DMS114 treated with DMSO at 0.1 percent for 48 hours (cell line): ENCODE measurements around the gene TM9SF1.

Source experiments
- DNase-seq: peaks from one replicate; lab custom pipeline; 2025; ENCODE audit not compliant: unreplicated experiment; lab: John Stamatoyannopoulos, UW

TM9SF1 gene

GRCh38 chr14:24198814-24199524 lies 3.7 kb upstream of the TM9SF1 start:
- DNase-seq, result no peak

DNA sequence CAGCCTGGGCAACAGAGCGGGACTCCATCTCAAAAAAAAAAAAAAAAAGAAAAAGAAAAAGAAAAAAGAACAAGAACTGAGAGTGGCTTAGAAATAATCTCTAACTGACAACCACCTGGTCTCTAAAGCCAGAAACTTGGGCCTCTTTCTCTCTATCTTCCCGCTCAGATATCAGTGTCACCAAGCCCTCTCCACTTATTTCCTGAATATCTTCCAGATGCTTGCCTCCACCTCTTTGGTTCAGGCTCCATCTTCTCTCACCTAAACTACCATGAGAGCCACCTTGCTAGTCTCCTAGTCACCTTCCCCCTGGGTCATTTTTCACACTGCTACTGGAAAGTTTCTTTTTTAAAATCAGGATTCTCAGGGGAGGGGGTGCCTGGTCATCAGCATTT lies 1.8 kb upstream of the TM9SF1 start:
- no peak for DNase-seq

GRCh38 chr14:24196071-24197055 lies 1.1 kb upstream of the TM9SF1 start:
- no peak for DNase-seq

DNA sequence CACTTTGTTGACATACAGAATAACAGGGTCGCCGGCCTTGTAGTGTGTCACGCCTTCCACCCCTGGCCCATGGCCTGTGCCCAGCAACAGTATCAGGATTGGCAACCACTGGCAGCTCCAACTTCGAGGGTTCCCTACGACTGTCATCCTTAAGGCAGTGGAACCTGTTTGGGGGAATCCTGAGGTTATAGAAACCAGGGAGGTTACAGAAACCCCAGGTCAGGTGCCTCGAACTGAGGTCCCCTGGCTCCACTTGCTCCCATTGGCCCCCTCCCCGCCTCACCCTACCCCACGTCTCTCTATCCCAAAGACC lies 412 bp downstream of the TM9SF1 start:
- no peak for DNase-seq

GRCh38 chr14:24194186-24194872 lies 912 bp downstream of the TM9SF1 start:
- DNase-seq, result no peak

DNA sequence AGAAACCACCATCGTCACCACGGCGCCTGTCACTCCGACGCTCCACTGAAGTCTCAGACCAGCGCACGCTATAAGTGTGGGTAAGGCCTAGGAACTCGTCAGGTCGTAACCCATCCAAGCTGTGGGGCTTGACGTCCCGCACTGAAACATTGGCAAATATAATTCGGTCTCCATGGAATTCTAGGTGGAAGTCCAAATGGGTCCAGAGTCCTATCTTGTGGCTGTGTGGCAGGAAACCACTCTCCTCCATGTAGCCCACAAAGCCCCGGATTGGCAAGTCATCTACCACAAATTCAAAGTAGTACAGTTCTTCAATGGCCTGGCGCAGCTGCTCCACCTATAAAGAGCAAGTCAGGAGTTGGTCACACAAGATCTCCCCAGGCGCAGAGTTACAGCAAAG lies 2.3 kb downstream of the TM9SF1 start:
- DNase-seq, result no peak

GRCh38 chr14:24190416-24190815 lies 4.8 kb downstream of the TM9SF1 start:
- no peak for DNase-seq

GRCh38 chr14:24189460-24189859 lies 5.8 kb downstream of the TM9SF1 start:
- no peak for DNase-seq

DNA sequence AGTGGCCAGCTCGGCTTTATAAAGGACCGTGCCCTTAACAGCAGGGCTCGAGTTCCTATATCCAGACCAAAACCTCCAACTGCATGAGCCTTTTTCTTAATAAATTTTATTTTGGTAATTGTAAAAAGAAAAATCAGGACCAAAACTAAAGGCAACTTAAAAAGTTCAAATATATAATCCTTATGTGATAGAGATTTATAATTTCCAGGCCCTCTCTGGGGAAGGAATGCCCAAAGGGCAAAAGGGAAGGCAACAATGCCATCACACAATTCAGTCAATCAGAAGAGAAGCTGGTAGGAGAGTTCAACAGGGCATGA lies 6.2 kb downstream of the TM9SF1 start:
- DNase-seq, result no peak

- DNase-seq, result peak; percentile 65
Measured at GRCh38 chr14:24188251-24189058, 6.8 kb downstream of the TM9SF1 start, which contains the start of gene IPO4. TSS of gene IPO4 (minus strand) at chr14:24188816. CDS start at chr14:24188787, 29 bp downstream.

GRCh38 chr14:24187539-24187915 lies 7.7 kb downstream of the TM9SF1 start:
- DNase-seq, result no peak

GRCh38 chr14:24186831-24187538 lies 8.3 kb downstream of the TM9SF1 start:
- no peak for DNase-seq

GRCh38 chr14:24185741-24186140 lies 9.5 kb downstream of the TM9SF1 start:
- DNase-seq, result no peak

GRCh38 chr14:24185026-24185425 lies 10.2 kb downstream of the TM9SF1 start:
- no peak for DNase-seq

DNA sequence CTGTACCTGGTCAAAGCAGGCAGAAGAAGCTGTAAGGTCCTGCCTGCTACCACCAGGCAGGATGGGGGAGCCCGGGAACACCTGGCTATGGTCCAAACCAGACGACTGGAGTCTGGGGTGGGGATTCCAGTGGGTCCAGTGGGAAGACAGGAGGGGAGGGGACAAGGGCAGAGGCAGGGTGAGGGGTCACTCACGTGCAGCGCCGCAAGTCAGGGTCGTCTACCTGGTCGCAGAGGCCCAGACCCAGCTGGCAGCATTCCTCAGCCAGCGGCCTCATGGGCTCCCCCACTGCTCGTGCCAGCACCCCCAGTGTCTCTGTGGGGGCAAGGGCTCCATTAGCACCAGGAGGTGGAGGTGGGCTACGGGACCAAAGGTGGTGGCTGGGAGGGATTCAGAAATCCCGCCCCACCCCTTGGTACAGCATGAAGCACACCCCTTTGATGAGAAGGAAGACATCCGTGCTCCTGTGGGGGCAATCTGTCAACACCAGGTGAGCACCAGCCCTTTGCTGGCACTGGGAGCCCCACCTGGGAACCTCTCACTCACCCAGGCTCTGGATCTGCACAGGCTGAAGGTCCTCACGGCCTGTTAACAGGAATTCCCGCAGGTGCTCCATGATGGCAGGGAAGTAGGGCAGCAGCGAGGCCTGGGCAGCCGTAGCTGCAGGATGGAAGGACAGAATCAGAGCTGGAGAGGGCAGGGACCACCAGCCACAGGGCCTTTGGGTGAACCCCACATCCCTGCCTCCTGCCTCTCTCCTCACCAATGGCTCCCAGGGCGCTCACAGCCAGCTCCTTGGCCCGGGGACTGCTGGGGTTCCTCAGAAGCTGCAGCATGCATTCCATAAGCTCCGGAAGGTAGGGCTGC lies 10.9 kb downstream of the TM9SF1 start:
- DNase-seq, result no peak

GRCh38 chr14:24183014-24183481 lies 12.2 kb downstream of the TM9SF1 start:
- no peak for DNase-seq

DNA sequence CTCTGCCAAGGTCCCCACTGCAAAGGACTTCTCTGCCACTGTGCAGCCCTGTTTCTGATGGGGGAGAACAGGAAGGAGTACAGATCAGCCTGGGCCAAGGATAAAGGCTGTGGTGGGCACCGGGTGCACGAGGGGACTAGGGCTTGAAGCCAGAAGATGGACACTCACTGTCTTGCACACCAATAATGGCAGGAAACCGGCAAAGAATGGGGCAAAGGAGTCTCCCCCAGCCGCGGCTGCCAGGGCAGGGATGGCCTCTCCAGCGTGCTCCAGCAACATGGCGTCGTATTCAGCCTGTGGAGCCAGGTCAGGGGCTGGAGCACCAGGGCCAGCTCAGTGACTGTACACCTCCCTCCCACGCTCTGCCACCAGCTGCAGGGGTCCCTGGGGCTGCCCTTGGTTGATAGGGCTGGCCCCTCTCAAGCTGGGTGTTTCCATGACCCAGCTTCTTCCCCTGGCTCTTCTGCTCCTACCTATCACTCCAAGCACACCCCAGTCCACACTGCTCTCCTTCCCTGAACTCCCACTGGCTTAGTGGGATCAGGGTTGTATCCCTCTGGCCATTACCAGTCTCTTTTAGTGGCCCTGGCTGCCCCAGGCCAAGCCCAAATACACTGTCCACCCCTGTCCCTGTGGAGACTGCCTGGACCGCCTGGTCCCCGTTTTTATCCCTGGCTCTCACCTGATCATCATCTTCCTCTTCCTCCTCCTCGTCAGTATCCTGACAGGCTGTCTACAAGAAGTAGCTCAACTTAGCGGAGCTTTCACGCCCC lies 12.9 kb downstream of the TM9SF1 start:
- no peak for DNase-seq

DNA sequence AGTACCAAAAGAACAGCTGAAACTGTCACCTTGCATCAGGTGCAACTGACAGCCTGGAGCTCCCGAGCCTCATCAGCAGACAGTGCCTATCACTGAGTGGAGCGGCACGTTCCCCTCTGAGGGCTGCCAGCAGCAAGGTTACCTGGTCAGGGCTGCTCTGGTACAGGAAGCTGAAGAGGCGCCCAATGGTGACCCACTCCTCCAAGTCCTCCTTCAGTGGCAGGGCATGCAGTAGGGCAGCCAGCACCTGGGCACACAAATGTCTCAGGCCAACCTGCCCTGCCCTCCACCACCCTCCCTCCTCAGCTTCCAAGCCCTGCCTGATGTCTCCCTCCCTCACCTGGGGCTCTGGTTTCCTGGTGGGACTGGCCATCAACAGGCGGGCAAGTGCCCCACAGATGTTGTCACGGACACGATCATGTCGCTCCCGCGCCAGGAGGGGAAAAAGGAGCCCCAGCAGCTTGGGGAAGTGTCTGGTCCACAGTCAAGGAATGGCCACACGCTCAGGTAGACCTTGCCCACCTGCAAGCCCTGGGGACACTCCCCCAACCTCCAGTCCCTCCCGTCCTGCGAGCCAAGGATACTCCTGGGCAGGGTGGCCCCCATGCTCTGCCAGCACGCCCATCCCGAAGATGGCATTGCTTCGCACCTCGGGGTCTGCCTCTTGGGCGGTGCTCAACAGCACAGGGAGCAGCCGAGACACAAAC lies 13.7 kb downstream of the TM9SF1 start:
- DNase-seq, result no peak
